ENCODE measurements around the gene CHEK2. TPM values are rescaled to one million over a fixed set of nuclear protein-coding genes. Genes with fewer than 3 reads are reported as not detected.

The CHEK2 gene
- total and polyA plus RNA-seq, 10 of the 15 experiments (the other 5 are each of a cell fraction or from before 2014, with no cell fraction given) = 15.7 to 59.7 (median 22.7) TPM

- Histone ChIP-seq H2AFZ (ENCODE audit: control insufficient read depth, low read depth, low read length) (no peak overlapping the region), H3K27ac (ENCODE audit: control insufficient read depth, insufficient read depth) (no peak overlapping the region), H3K9ac (ENCODE audit: control insufficient read depth, insufficient read depth, low read length) (no peak overlapping the region), H3K4me2 (ENCODE audit: control insufficient read depth, insufficient read depth) (no peak overlapping the region), H3K27me3 (replicated peaks in 1 of 2; ENCODE audit: control insufficient read depth in 2 of 2, insufficient read depth in 2 of 2, low read length in 1 of 2) (peaks cover 0 to 2% of the 10 kb centered on the region in 2 experiments; a peak in 2 of 4 replicates), H4K20me1 (ENCODE audit: control insufficient read depth, insufficient read depth) (no peaks in the 10 kb centered on the region), H3K4me1 (ENCODE audit: control insufficient read depth, insufficient read depth, low read length) (no peaks in the 10 kb centered on the region), H3K79me2 (ENCODE audit: control insufficient read depth, insufficient read depth, low read length) (no peaks in the 10 kb centered on the region), H3K4me3 (no peak overlapping the region), H3K36me3 (ENCODE audit: control insufficient read depth in 2 of 2, insufficient read depth in 2 of 2, low read length in 1 of 2) (no peaks in the 10 kb centered on the region), H3K9me3 (replicated peaks; ENCODE audit: control insufficient read depth, insufficient read depth, low read length) (no peaks in the 10 kb centered on the region)
- CTCF ChIA-PET = no interaction called here
- intact Hi-C loops (cut with micrococcal nuclease; ENCODE audit: unreplicated experiment) = no loop called here
- RAD21 ChIA-PET (ENCODE audit: unreplicated experiment) = no interaction called here
- POLR2A ChIA-PET = interaction anchor here (0.6 kb wide), 1 partner anchor 311 kb away, joined by 3 read pairs; no protein-coding TSS in a partner anchor
- in situ Hi-C loops (cut with MboI) = no loop called here
- ATAC-seq = no peak
- 60% methylated on average over 3 of the region's 3 CpGs for WGBS (ENCODE audit: insufficient coverage, insufficient replicate concordance, low lambda C conversion rate, missing lambda C conversion rate)
- SMC1A ChIA-PET (ENCODE audit: uncharacterized antibody, unreplicated experiment) = no interaction called here
- no peak for FAIRE-seq
- TF ChIP-seq, protein P1, sequence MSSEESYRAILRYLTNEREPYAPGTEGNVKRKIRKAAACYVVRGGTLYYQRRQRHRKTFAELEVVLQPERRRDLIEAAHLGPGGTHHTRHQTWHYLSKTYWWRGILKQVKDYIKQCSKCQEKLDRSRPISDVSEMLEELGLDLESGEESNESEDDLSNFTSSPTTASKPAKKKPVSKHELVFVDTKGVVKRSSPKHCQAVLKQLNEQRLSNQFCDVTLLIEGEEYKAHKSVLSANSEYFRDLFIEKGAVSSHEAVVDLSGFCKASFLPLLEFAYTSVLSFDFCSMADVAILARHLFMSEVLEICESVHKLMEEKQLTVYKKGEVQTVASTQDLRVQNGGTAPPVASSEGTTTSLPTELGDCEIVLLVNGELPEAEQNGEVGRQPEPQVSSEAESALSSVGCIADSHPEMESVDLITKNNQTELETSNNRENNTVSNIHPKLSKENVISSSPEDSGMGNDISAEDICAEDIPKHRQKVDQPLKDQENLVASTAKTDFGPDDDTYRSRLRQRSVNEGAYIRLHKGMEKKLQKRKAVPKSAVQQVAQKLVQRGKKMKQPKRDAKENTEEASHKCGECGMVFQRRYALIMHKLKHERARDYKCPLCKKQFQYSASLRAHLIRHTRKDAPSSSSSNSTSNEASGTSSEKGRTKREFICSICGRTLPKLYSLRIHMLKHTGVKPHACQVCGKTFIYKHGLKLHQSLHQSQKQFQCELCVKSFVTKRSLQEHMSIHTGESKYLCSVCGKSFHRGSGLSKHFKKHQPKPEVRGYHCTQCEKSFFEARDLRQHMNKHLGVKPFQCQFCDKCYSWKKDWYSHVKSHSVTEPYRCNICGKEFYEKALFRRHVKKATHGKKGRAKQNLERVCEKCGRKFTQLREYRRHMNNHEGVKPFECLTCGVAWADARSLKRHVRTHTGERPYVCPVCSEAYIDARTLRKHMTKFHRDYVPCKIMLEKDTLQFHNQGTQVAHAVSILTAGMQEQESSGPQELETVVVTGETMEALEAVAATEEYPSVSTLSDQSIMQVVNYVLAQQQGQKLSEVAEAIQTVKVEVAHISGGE (CRISPR knock-in tag; IDR thresholded peaks at IDR 0.05) = no peak
- no peak for TF ChIP-seq CHD4 (IDR thresholded peaks at IDR 0.05)
- no peak for TF ChIP-seq RFX5 (IDR thresholded peaks at IDR 0.05; ENCODE audit: low read depth, low read length)
- TF ChIP-seq RB1 (IDR thresholded peaks at IDR 0.05; ENCODE audit: borderline replicate concordance) = no peak
- TF ChIP-seq CEBPZ (IDR thresholded peaks at IDR 0.05; ENCODE audit: low read depth, low read length) = no peak
- TF ChIP-seq CHD2 (IDR thresholded peaks at IDR 0.05; ENCODE audit: borderline replicate concordance, low read depth, low read length) = no peak
- TF ChIP-seq, protein P2, sequence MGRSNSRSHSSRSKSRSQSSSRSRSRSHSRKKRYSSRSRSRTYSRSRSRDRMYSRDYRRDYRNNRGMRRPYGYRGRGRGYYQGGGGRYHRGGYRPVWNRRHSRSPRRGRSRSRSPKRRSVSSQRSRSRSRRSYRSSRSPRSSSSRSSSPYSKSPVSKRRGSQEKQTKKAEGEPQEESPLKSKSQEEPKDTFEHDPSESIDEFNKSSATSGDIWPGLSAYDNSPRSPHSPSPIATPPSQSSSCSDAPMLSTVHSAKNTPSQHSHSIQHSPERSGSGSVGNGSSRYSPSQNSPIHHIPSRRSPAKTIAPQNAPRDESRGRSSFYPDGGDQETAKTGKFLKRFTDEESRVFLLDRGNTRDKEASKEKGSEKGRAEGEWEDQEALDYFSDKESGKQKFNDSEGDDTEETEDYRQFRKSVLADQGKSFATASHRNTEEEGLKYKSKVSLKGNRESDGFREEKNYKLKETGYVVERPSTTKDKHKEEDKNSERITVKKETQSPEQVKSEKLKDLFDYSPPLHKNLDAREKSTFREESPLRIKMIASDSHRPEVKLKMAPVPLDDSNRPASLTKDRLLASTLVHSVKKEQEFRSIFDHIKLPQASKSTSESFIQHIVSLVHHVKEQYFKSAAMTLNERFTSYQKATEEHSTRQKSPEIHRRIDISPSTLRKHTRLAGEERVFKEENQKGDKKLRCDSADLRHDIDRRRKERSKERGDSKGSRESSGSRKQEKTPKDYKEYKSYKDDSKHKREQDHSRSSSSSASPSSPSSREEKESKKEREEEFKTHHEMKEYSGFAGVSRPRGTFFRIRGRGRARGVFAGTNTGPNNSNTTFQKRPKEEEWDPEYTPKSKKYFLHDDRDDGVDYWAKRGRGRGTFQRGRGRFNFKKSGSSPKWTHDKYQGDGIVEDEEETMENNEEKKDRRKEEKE (IDR thresholded peaks at IDR 0.05) = no peak
- no peak for TF ChIP-seq STAT1 (conservative IDR thresholded peaks at IDR 0.05)
- TF ChIP-seq HDAC6 (IDR thresholded peaks at IDR 0.05; ENCODE audit: unreplicated experiment) = no peak
- no peak for TF ChIP-seq CBX3 (IDR thresholded peaks at IDR 0.05; ENCODE audit: borderline replicate concordance, low read depth)
- no peak for TF ChIP-seq ATF3 (IDR thresholded peaks at IDR 0.05; ENCODE audit: borderline replicate concordance, extremely low read depth, low read depth, low read length)
- no peak for TF ChIP-seq E2F4 (IDR thresholded peaks at IDR 0.05; ENCODE audit: low read depth, low read length)
- no TSS peak for BruUV-seq (replicated peaks)
- no peak for DNase-seq (ENCODE audit: low read depth, low spot score)
Observed at GRCh38 chr22:28656181-28656580, 85.4 kb downstream of the CHEK2 start.

Measured in GM12878 (cell line).